HepG2 (cell line): ENCODE measurements around the gene ZNF644. TPM values are rescaled to one million over a fixed set of nuclear protein-coding genes. Genes with fewer than 3 reads are reported as not detected.

Experiments
- FIP1L1 ChIP-seq: fragments of 200-400 bp; formaldehyde crosslinking; IDR thresholded peaks from 2 replicates; pipeline ENCODE4 v1.6.1; 2018; ENCODE audit warnings: low read depth, mild to moderate bottlenecking, low read length, moderate library complexity, borderline replicate concordance; ENCODE audit not compliant: insufficient read depth
- GATA4 ChIP-seq: sonication (generic); IDR thresholded peaks from 2 replicates; pipeline ENCODE4 v1.6.1; 2016; ENCODE audit warnings: antibody characterized with exemption, low read depth, borderline replicate concordance
- HNRNPK ChIP-seq: fragments of 200-400 bp; formaldehyde crosslinking; IDR thresholded peaks from 2 replicates; pipeline ENCODE4 v1.6.1; 2018; ENCODE audit warnings: low read length, low read depth, moderate library complexity, mild to moderate bottlenecking; ENCODE audit not compliant: poor library complexity, severe bottlenecking
- KDM3A ChIP-seq: IDR thresholded peaks from 2 replicates; pipeline ENCODE4 v1.6.1; 2018; ENCODE audit warnings: low read depth, missing compliant biosample characterization
- PCBP2 ChIP-seq: fragments of 200-400 bp; formaldehyde crosslinking; optimal IDR thresholded peaks from 2 replicates; pipeline ENCODE3; 2018; ENCODE audit warnings: low read length, low read depth; ENCODE audit not compliant: poor library complexity, severe bottlenecking
- SIX1 ChIP-seq: sonication (generic); formaldehyde crosslinking; IDR thresholded peaks from 2 replicates; pipeline ENCODE4 v1.4.0; 2020; ENCODE audit warnings: missing genetic modification reagents, borderline replicate concordance
- SP4 ChIP-seq: sonication (generic); formaldehyde crosslinking; IDR thresholded peaks from 2 replicates; pipeline ENCODE4 v1.8.1; 2023; ENCODE audit warnings: mild to moderate bottlenecking, missing genetic modification reagents
- TRIM24 ChIP-seq: sonication (generic); formaldehyde crosslinking; IDR thresholded peaks from 2 replicates; pipeline ENCODE4 v1.8.0; 2022; ENCODE audit warnings: mild to moderate bottlenecking, missing genetic modification reagents
- XRCC5 ChIP-seq: fragments of 200-400 bp; formaldehyde crosslinking; optimal IDR thresholded peaks from 2 replicates; pipeline ENCODE3; 2017; ENCODE audit warnings: mild to moderate bottlenecking, low read length
- ZFP36L2 ChIP-seq: sonication (generic); formaldehyde crosslinking; IDR thresholded peaks from 2 replicates; pipeline ENCODE4 v1.4.0; 2020; ENCODE audit warnings: missing genetic modification reagents
- ZNF264 ChIP-seq: sonication (generic); formaldehyde crosslinking; IDR thresholded peaks from 2 replicates; pipeline ENCODE4 v1.4.0; 2020; ENCODE audit warnings: missing genetic modification reagents
- ZNF367 ChIP-seq: sonication (generic); formaldehyde crosslinking; IDR thresholded peaks from 2 replicates; pipeline ENCODE4 v1.4.0; 2020; ENCODE audit warnings: missing genetic modification reagents, borderline replicate concordance
- ZNF546 ChIP-seq: sonication (generic); formaldehyde crosslinking; conservative IDR thresholded peaks from 2 replicates; pipeline ENCODE4 v1.8.1; 2023; ENCODE audit warnings: mild to moderate bottlenecking, missing genetic modification reagents
- ZNF567 ChIP-seq: sonication (generic); formaldehyde crosslinking; IDR thresholded peaks from 2 replicates; pipeline ENCODE4 v1.8.1; 2023; ENCODE audit warnings: mild to moderate bottlenecking, missing genetic modification reagents, borderline replicate concordance
- polyA plus RNA-seq, 8 experiments: library from polyadenylated mRNA; depleted of rRNA in 3 of 8; stranded (reverse) in 7 of 8; unstranded in 1 of 8; fragments of >200 nt; fragmentation: Illumina TruSeq in 4 of 8; extraction: Trizol in 4 of 8; gene quantifications; 2 replicates each; pipeline versions ENCODE4 v1.2.1 to v1.2.3, GENCODE V29; 2011 to 2016; ENCODE audit warnings: low read depth in 4 of 8, missing spikeins in 1 of 8, mixed read lengths in 1 of 8; ENCODE audit not compliant: insufficient read depth in 1 of 8
- total RNA-seq, 5 experiments: library from RNA; depleted of rRNA; stranded (reverse); fragments of >200 nt; fragmentation: Illumina TruSeq; extraction: Trizol; gene quantifications; 2 replicates each; pipeline ENCODE4 v1.2.3, GENCODE V29; 2016; ENCODE audit warnings: low read depth in 1 of 5
- TF ChIP-seq, protein P1 (sequence below): sonication (generic); formaldehyde crosslinking; IDR thresholded peaks from 2 replicates; pipeline ENCODE4 v1.9.0; 2022; ENCODE audit warnings: missing genetic modification reagents, mild to moderate bottlenecking, borderline replicate concordance
- TF ChIP-seq, protein P2 (sequence below): sonication (generic); formaldehyde crosslinking; IDR thresholded peaks from 2 replicates; pipeline ENCODE4 v1.4.0; 2020; ENCODE audit warnings: missing genetic modification reagents, borderline replicate concordance
- TF ChIP-seq, protein P3 (sequence below), 2 experiments: sonication (generic) in 1 of 2; formaldehyde crosslinking in 1 of 2; IDR thresholded peaks; 2 replicates each; pipeline versions ENCODE4 v1.5.1 to v1.6.1; 2011 to 2020; ENCODE audit warnings: borderline replicate concordance in 1 of 2, low read depth in 1 of 2, low read length in 1 of 2, mild to moderate bottlenecking in 1 of 2, missing genetic modification reagents in 1 of 2, moderate library complexity in 1 of 2

The ZNF644 gene
- total and polyA plus RNA-seq, 2 of the 13 experiments (the other 11 are each of a cell fraction or from before 2014, with no cell fraction given): 17.7 to 51.7 TPM

DNA sequence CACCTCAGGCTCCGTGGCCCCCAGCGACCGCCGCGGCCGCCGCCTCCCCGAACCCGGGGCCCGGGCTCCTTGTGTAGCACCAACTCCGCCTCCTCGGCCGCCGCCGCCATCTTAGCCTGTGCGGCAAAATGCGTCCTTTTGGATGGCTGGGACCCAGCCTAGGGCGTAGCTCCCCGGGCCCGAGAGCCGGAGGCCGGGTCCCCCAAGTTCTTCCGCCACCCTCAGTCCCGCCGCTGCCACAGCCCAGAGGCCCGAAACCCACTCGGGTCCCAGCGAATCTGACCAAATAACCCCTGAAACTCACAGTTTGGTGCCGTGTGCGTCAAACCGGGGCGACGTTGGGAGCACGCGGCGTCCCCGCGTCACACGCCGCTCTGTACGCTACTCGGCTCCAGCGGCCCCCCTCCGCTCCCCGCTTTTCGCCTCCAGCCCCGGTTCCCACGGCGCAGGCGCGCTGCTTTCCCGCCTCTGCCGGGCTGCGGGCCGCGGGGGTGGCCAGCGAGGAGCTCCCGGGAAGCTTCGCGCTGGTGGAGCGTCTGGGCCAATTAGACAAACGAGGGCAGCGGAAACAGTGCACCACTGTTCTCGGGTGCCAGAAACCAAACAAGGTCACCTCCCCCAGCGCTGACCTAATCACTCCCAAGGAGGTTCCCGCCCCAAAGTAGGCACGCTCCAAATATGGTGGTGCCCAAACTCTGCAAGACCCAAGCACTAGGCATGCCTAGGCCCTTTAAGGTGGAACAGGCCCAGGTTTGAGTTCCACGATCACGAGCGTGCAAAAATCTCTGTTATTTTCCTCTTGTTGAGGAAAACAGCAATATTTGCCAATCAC, at the start of gene ZNF644 (continued):
- TF ChIP-seq FIP1L1: no peak
- no peak for TF ChIP-seq PCBP2
- TF ChIP-seq ZNF367 (CRISPR knock-in tag): peak; percentile 75
- no peak for TF ChIP-seq HNRNPK
- TF ChIP-seq, protein P1, sequence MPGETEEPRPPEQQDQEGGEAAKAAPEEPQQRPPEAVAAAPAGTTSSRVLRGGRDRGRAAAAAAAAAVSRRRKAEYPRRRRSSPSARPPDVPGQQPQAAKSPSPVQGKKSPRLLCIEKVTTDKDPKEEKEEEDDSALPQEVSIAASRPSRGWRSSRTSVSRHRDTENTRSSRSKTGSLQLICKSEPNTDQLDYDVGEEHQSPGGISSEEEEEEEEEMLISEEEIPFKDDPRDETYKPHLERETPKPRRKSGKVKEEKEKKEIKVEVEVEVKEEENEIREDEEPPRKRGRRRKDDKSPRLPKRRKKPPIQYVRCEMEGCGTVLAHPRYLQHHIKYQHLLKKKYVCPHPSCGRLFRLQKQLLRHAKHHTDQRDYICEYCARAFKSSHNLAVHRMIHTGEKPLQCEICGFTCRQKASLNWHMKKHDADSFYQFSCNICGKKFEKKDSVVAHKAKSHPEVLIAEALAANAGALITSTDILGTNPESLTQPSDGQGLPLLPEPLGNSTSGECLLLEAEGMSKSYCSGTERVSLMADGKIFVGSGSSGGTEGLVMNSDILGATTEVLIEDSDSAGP: peak; percentile 91
- TF ChIP-seq TRIM24 (CRISPR knock-in tag): no peak
- TF ChIP-seq XRCC5: peak; percentile 64
- 0 out of 2 replicates have a peak, but pooled peaks have one; percentile 67 for TF ChIP-seq ZNF567 (CRISPR knock-in tag)
- TF ChIP-seq ZNF546: 0 out of 2 replicates have a peak, but pooled peaks have one; percentile 74
- peak; percentile 67; the same call in 1 of the 2 replicates for TF ChIP-seq KDM3A (CRISPR knock-in tag)
- TF ChIP-seq, protein P2, sequence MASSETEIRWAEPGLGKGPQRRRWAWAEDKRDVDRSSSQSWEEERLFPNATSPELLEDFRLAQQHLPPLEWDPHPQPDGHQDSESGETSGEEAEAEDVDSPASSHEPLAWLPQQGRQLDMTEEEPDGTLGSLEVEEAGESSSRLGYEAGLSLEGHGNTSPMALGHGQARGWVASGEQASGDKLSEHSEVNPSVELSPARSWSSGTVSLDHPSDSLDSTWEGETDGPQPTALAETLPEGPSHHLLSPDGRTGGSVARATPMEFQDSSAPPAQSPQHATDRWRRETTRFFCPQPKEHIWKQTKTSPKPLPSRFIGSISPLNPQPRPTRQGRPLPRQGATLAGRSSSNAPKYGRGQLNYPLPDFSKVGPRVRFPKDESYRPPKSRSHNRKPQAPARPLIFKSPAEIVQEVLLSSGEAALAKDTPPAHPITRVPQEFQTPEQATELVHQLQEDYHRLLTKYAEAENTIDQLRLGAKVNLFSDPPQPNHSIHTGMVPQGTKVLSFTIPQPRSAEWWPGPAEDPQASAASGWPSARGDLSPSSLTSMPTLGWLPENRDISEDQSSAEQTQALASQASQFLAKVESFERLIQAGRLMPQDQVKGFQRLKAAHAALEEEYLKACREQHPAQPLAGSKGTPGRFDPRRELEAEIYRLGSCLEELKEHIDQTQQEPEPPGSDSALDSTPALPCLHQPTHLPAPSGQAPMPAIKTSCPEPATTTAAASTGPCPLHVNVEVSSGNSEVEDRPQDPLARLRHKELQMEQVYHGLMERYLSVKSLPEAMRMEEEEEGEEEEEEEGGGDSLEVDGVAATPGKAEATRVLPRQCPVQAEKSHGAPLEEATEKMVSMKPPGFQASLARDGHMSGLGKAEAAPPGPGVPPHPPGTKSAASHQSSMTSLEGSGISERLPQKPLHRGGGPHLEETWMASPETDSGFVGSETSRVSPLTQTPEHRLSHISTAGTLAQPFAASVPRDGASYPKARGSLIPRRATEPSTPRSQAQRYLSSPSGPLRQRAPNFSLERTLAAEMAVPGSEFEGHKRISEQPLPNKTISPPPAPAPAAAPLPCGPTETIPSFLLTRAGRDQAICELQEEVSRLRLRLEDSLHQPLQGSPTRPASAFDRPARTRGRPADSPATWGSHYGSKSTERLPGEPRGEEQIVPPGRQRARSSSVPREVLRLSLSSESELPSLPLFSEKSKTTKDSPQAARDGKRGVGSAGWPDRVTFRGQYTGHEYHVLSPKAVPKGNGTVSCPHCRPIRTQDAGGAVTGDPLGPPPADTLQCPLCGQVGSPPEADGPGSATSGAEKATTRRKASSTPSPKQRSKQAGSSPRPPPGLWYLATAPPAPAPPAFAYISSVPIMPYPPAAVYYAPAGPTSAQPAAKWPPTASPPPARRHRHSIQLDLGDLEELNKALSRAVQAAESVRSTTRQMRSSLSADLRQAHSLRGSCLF (CRISPR knock-in tag): peak; percentile 87; the same call in 1 of the 2 replicates
- TF ChIP-seq, protein P3, sequence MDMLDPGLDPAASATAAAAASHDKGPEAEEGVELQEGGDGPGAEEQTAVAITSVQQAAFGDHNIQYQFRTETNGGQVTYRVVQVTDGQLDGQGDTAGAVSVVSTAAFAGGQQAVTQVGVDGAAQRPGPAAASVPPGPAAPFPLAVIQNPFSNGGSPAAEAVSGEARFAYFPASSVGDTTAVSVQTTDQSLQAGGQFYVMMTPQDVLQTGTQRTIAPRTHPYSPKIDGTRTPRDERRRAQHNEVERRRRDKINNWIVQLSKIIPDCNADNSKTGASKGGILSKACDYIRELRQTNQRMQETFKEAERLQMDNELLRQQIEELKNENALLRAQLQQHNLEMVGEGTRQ (IDR thresholded peaks at IDR 0.05; ENCODE audit: low read depth, low read length): no peak
- TF ChIP-seq, protein P3 (CRISPR knock-in tag; IDR thresholded peaks at IDR 0.05; ENCODE audit: borderline replicate concordance): peak; percentile 71; the same call in 1 of the 2 replicates
- peak; percentile 78; the same call in 1 of the 2 replicates for TF ChIP-seq ZNF264
- TF ChIP-seq ZFP36L2 (CRISPR knock-in tag): no peak
- TF ChIP-seq GATA4: peak; percentile 29; the same call in 1 of the 2 replicates
- peak; percentile 32; the same call in 1 of the 2 replicates for TF ChIP-seq SIX1 (CRISPR knock-in tag)
- TF ChIP-seq SP4 (CRISPR knock-in tag): peak; percentile 67; the same call in 1 of the 2 replicates
